Measurements from ENCODE around the gene JAG2.
A peak's percentile ranks its signal among the peaks of the same experiment; 100 is the strongest.

Gene JAG2

DNA sequence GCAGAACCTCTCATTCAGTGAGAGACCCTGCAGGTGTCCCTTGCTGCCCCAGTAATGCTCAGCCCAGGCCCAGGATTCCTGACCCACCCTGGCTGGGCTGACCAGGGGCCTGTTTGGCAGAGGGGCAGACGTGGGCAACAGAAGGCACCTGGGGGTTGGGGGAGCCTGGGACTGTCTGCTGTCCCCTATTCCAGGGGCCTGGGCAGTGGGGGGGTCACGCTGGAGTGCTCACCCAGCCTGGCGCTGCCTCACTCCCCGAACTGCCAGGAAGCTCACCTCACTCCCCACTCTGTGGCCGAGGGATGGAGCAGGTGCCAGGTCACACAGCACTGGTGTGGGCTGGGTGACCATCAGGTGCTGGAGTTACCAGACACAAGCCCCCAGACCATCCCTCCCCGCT is 35.1 kb upstream of the JAG2 start:
- DNase-seq (ENCODE audit: low read depth, low spot score), result no peak

DNA sequence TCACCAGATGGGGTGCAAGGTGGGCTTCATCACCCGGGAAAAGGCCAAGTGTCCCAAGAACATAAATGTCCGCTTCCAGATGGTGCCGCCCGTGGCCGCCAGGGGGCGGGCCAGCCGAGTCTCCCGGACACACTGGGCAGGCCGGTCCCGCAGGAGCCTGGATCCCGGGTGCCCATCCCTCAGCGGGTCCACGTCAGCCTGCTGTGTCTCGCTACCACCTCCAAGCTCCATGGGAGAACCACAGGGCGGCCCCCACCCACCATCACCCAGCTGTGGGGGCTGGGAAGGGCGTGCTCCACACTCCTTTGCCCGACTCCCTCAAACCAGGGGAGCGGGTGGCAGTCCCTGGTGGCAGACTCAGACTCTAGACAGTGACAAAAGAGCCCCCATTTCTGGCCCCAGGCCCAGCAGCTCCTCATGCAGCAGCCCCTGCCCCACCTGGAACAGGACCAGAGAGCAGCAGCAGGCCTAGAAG is 34.5 kb upstream of the JAG2 start:
- DNase-seq (ENCODE audit: low read depth, low spot score), result peak; percentile 76

DNA sequence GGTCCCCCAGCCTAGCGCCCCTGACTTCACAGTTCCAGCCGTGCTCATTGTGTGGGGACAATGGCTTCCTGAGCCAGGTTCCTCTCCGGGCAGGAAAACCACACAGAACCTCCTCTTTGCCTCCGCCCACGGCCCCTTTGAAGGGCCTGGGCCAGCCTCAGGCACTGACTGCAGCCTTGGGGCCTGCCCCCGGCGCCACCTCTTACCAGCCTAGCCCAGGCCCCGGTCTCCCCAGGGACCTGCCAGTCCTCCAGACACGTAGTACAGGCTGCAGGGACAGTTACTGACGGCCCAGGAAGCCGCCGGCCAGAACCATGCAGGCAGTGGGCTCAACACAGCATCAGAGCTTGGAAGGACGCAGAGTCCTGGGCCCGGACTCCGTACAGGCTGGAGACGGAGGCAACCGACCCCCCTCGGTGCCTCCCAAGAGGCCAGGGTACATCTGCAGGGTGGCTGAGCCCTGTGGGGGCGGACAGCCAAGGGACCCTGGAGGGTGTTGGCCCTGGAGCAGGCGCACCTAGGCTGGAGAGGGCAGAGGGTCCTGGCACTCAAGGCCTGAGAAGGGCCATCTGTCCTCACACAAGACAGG is 33.4 kb upstream of the JAG2 start:
- no peak for DNase-seq (ENCODE audit: low read depth, low spot score)

DNA sequence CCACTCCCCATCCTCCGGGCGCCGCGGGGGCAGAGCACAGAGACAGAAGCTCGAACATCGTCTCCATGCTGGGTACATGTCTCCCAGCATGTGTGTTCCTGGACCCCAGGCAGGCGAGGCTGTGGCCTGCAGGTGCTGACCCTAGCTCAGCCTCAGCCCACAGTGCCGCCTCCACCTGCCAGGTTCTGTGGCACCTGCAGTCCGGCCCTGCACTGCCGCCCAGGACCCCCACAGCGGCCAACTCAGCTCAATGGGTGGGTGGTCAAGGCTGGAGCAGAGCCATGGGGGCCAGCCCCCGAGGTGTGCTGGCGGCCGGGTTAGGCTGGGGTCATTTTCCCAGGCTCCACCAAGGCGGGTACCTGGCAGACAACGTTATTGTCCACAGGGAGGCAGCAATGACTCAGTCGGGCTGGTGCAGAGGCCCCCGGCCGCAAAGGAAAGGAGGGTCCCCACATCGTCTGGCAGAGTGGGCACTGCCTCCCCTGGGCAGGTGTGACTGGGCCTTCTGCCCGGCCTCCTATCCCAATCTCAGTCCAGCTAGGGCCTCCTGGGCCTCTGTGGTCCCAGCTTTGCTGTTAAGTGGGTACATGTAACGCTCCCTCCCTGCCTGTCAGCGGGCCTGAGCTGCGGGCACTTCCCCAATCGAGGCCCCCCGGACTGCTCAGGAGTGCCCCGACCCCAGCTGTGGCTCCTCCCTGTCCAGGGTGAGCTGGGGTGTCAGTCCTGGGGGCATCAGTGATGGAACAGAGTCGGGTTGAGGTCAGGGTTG is 32.8 kb upstream of the JAG2 start:
- DNase-seq (ENCODE audit: low read depth, low spot score), result no peak

DNA sequence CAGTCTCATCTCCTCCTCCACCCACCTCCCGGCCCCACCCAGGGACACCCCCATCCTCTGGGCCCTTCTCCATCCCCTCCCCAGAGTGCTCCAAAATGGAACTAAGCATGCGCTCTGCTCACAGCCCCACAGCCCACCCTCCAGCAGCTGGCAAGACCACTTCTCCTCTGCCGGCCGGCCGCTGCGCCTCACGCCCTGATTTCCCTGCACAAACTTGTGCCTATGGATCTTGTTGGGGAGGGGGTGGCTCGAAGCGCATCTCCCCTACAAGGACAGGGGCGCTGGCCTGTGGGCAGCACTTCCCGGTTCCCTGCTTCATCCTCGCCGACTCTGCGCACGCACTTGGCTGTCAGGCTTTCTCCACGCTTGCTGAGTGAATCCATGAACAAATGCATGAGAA is 32.1 kb upstream of the JAG2 start:
- no peak for DNase-seq (ENCODE audit: low read depth, low spot score)

DNA sequence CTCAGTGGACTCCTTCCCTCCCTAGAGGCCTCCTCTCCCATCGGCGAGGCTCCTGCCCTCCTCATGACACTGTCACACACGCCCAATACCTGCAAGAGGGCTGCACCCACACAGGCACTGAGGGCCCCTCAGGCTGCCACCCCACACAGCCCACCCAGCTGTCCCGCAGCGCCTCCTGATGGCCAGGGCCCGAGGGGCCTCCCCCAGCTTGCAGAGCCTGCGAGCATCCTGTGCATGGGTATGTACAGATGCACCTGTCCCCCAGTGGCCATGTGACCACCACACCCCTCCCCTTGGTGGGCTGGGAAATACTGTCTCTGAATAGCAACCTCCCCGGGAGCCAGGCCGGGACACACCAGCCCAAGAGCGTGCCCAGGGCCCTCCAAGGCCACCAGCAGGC is 31.5 kb upstream of the JAG2 start:
- no peak for DNase-seq (ENCODE audit: low read depth, low spot score)

DNA sequence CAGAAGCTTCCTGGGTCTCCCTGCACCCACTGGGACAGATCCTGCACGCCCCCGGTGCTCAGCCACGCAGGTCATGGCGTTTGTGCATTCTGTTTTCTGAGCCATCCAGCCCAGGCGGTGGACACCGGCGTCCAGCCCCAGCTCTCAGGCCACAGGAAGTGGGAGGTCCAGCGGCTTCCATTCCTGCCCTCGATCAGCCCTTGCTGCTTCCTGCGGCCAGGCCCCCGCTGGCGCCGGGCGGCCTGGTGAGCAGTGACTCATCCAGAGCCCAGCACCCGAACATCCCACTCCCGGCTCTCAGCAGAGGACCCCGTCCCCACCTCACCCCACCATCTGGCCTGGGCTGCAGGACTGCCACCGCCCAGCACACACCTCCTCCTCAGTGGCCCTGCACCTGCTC is 30.5 kb upstream of the JAG2 start:
- DNase-seq (ENCODE audit: low read depth, low spot score), result no peak

DNA sequence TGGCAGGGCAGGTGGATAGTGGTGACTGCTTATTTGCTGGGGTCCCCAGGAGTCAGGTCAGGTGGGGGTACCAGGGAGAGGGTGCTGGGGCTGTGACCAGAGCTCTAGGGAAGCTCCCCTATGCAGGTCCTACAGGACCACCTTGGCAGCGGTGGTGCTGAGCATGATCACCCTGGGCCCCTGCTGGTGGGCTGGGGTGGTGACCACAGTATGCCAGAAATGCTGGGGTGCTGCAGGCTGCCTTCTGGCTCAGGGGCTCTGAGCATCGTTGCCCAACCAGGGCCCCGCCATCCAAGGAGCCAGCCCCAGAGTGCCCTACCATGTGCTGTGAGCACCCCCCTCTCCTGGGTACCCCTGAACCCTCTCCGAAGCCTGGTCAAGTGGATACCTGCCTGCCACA is 30.0 kb upstream of the JAG2 start:
- DNase-seq (ENCODE audit: low read depth, low spot score), result no peak

DNA sequence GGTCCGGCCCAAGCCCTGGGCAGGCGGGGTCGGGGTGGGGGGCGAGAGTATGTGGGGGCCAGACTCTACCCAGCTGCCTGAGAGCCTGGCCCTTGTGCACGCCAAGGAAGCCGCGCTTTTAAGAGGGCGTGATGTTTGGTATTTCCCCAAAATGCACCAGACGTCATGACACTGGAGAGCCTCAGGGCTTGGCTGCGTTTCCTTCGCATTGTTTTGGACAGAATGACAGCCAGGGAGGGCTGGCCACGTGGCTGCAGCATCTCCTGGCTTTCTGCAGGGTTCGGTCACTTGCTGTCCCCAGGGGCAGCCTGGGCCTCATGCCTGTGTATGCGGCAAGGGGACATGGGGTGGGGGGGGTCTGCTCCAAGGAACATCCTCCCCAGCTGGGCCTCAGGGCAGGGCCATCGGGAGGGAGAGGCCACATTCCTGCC is 28.6 kb upstream of the JAG2 start:
- DNase-seq (ENCODE audit: low read depth, low spot score), result peak; percentile 79

DNA sequence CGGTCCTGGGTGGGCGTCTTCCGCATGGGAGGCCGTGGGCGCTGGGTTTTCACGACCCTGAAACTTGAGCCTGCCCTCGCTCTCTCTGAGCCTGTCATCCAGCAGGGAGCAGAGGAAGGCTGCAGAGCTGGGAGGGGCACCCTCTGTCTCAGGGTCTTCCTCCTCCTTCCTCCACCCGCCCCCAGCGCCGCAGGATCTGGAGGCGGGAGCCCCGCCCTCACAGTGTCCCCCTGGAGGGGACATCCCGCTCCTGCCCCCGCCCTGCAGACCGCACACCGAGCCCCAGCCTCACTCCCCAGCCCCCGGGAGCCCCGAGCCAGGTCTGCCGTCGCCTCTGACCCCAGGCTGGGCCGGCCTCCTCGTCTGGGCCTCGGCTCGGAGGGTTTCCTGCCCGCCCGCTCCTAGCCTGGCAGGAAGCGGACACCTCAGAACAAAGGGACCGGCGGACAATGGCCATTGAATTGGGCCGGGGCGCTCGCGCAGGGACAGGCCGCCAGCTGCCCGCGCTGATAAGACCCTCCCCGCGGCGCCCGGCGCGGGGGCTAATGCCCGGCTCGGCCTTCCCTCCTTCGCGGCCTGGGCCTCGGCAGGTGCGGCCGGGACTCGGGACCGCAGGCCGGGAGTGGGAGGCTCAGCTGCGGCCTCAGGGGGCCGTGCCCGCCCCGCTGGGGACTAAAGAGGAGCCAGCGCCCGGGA is 27.8 kb upstream of the JAG2 start:
- peak; percentile 59 for DNase-seq (ENCODE audit: low read depth, low spot score)

DNA sequence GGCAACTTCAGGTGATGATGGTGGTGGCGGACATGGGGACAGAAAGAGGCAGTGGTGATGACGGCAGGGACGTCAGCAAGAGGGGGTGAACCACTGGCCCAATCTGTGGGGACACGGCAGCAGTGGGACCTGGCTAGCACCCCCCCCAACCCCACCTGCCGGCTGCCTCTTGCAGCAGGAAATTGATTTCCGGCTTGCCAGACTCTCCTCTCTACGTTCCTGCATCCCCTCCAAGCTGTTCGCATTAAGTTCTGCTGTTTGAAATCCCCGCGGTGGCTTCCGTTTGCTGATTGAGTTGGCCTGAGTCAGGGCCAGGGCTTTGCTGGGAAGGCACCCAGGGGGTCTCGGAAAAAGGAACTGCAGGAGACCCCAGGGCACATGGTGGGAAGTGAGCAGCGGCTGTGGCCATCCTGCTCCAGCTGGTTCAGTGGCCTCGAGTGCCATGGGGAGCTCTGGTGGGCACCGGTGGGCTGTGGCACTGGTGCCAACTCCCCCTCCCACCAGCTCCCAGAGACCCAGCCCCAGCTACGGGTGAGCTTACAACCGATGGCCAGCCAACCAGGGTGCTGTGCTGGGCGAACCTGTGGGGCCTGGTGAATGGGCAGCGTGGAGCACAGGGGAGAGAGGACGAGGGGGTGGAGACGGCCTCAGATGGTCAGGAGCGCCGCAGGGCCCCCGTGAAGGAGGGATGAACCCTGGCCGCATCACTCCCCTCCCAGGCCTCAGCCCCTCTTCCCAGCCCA is 27.1 kb upstream of the JAG2 start:
- DNase-seq (ENCODE audit: low read depth, low spot score), result peak; percentile 43

DNA sequence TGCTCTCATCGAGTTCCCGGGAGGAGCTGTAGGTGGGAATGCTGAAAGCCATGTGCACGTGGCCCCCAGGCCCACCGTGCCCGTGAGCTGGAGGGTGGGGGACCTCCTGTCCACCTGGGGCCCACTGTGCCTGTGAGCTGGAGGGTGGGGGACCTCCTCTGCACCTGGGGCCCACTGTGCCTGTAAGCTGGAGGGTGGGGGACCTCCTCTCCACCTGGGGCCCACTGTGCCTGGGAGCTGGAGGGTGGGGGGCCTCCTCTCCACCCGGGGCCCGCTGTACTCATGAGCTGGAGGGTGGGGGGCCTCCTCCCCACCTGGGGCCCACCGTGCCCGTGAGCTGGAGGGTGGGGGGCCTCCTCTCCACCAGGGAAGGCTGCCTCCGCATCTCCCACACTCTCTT is 26.5 kb upstream of the JAG2 start:
- no peak for DNase-seq (ENCODE audit: low read depth, low spot score)

DNA sequence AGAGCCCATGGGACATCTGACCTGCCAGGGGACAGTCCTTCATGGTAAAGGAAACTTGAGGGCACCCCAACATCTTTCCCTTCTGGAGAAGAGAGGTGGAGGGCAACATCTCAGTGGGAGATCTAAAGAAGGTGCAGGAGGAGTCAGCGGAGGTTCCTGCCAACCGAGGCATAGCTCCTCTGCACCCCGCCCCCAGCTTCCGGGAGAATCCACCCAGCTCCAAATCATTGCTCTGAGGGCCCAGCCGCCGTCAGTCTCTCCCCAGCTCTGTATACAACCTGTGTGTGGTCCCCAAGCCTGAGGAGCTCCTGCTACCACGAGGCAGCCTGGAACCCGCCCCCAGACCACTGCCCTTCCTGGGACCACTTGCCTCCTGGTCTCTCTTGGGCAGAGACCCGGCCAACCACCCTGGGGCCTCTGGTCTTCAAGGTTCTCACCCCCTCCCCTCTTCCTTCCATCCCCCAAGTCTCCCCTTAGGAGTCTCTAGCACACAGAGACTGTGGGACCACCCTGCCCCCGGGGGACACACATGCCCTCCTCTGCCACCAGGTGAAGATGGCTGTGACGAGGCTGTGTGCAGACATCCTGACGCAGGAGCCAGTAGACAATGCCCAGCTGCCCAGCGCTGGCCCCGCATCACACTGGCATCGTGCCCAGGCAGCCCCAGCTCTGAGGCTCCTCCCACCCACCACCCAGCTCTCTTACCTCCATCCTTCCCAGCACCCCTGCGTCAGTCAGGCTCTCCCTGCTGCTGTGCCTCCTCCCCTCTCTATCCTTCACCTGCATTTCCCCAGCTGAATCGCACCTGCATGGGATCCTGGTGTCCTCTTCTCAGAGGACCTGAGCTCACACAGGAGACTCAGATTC is 25.6 kb upstream of the JAG2 start:
- no peak for DNase-seq (ENCODE audit: low read depth, low spot score)

DNA sequence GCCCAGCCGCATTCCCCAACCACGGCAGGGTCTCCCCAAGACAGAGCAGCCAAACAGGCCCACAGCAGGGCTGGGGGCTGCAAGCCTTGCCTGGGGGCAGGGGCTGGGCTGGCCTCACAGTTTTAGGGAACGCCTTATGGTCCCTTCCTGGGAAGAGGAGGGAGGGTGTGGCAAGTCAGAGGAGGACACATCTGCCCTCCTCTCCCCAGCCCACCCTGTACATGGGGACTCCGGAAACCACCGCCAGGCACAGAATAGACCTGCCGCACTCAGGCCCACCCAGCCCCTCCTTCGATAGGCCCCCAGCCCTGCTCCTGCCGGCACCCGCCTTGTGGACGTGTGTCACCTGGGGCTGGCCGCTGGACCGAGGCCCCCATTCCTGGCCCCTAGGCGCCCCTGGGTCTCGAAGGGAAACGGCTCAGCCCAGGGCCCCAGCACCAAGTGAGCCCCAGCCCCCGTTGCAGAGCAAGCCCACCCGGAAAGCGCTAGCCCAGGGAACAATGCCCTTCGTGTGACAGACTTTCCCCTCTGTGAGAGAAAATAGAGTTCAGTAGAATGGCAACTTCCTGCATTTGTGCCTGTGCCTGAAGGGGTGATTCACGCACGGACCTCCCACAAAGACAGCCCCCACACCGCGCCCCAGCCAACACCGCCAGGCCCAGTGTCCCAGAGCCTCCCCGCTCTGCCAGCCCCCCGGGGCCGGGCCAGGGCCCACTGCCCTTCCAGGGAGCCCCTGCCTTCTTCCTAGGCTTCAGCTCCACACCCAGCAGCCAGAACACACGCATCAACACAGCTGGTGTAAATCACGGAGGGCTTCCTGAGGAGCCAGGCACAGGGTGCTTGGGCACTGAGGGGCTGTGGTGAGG is 24.5 kb upstream of the JAG2 start:
- no peak for DNase-seq (ENCODE audit: low read depth, low spot score)

DNA sequence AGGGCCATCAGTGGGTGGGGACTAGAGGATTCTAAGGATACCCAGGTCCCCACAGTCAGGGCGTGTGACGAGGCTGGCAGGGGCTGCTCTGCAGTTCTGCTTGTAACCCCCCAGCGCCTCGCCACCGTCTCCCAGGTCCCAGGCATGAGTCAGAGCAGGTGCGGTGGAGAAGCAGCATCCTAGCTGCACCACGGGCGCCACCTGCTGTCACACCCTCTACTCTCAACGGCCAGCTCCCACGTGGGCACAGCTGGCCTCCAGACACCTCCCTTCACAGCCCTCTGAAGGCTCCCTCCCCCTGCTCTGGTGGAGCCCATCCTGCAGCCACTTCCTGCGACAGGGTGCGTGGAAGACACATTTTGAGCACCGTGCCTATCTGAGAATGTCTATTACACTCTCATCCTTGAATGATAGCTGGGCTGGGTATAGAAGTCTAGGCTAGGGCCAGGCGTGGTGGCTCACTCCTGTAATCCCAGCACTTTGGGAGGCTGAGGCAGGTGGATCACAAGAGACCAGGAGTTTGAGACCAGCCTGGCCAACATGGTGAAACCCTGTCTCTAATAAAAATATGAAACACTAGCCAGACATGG is 19.5 kb upstream of the JAG2 start:
- DNase-seq (ENCODE audit: low read depth, low spot score), result peak; percentile 51

DNA sequence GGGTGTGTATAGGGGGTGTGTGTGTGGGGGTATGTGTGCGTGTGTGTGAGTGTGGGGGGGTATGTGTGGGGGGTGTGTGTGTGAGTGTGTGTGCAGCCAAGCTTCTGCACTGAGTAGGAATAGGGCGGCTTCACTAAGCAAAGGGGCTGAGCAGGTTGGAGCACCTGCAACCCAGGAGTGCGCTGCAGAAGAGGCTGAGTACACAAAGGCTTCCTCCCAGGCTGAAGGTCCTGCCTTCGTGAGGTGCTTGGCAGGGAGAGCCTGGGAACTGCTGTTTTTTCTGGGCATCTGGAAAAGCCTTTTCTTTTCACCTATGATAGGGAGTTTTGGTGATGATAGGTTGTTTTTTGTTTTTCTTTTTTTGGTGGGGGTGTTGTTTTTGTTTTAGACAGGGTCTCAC is 18.5 kb upstream of the JAG2 start:
- DNase-seq (ENCODE audit: low read depth, low spot score), result no peak

DNA sequence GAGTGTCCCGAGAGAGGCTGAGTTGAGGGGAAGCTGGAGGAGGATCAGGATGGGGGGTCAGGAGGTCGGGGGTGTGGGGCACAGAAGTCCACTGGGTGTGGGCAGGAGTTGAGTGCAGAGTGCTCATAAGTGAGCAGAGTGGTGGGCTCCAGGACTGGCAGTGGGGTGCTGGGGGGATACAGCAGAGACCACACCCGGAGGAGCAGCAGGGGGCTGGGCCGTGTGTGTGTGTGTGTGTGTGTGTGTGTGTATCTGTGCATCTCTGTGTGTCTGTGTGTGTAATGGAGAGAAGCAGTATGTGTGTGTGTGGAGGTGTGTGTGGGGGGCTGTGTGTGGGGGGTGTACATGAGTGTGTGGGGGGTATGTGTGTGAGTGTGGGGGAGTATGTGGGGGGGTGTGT is 17.4 kb upstream of the JAG2 start:
- DNase-seq (ENCODE audit: low read depth, low spot score), result no peak

DNA sequence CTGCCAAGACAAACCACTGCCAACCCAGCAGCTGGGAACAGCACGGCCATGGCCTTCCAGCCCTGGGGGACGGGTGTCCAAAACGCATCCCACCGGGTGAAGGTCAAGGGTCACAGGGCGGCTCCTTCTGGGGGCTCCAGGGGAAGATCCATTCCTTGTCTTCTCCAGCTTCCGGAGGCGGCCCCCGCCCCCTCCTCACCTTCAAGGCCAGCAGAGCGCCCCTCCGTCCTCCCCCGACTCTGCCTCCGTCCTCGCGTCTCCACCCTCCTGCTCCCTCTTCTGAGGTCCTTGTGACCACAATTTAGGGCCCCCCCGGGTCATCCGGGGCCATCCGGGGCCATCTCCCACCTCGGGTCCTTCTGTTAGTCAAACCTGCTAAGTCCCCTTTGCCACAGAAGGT is 16.4 kb upstream of the JAG2 start:
- no peak for DNase-seq (ENCODE audit: low read depth, low spot score)

DNA sequence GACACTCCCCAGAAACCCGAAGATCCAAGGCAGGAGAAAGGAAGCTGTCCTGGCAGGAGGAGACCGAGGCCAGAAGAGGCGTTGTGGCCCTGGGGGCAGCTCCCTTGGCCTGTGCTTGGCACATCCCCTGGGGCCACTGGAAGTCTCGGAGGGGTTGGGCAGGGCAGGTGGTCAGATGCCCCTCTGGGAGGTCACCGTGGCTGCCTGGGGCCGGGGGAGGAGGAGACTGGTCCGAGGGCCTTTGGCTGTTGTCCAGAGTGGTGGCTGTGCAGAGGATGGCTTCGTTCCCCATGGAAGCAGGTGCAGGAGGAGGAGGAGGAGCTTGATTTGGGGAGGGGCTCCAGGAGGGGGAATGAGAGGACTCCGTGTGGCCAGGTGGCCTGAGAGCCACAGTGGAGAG is 15.9 kb upstream of the JAG2 start:
- no peak for DNase-seq (ENCODE audit: low read depth, low spot score)

Measured in ELF-1 (cell line).